Testis (tissue), 3 donors: ENCODE results near the gene GARNL3. TPM values are rescaled to one million over a fixed set of nuclear protein-coding genes. Genes with fewer than 3 reads are reported as not detected.

ENCODE experiments used
- DNase-seq: peaks from one replicate; pipeline ENCODE4 v3.0.0-alpha.2; 2019
- H3K27ac ChIP-seq, 2 donors: fragments of 200-600 bp; sonication (generic); one replicate each; pipeline ENCODE4 v1.5.1; 2019
- H3K27me3 ChIP-seq: fragments of 200-600 bp; sonication (generic); one replicate; pipeline ENCODE4 v1.5.1; 2019
- H3K36me3 ChIP-seq: fragments of 200-600 bp; sonication (generic); one replicate; pipeline ENCODE4 v1.5.1; 2017; ENCODE audit warnings: low read depth; ENCODE audit errors: missing control alignments
- H3K4me1 ChIP-seq: fragments of 200-600 bp; sonication (generic); one replicate; pipeline ENCODE4 v1.5.1; 2019
- H3K4me3 ChIP-seq, 2 donors: fragments of 200-600 bp; sonication (generic); one replicate each; pipeline ENCODE4 v1.5.1; 2017 to 2019
- H3K9me3 ChIP-seq: fragments of 200-600 bp; sonication (generic); one replicate; pipeline ENCODE4 v1.5.1; 2017
- CTCF ChIP-seq, 3 experiments: fragments of 450-650 bp in 2 of 3; fragments of 200-600 bp in 1 of 3; sonication (generic) in 1 of 3; IDR thresholded peaks; one replicate each; pipeline ENCODE4 v1.5.1; 2016 to 2019; ENCODE audit warnings: antibody characterized with exemption in 3 of 3, mild to moderate bottlenecking in 2 of 3, moderate library complexity in 1 of 3
- POLR2A ChIP-seq: fragments of 450-650 bp; IDR thresholded peaks from one replicate; pipeline ENCODE4 v1.6.1; 2017; ENCODE audit warnings: antibody characterized with exemption, mild to moderate bottlenecking, moderate library complexity
- WGBS, 2 donors: methylation state at CpG; one replicate each; pipeline ENCODE4 v1.1.5; 2018; 5-methylcytosine and 5-hydroxymethylcytosine counted together
- intact Hi-C: fragments of 100-400 bp; cut with DNase I; formaldehyde crosslinking; loops from one replicate; pipeline ENCODE4 v1.15.1; 2023; ENCODE audit warnings: low total_unique reads
- polyA plus RNA-seq: library from polyadenylated mRNA; stranded (reverse); fragments of 350-450 nt; fragmentation: Illumina TruSeq; extraction: RNeasy Lipid Tissue Mini Kit (QIAGEN cat#74804); gene quantifications from one replicate; pipeline ENCODE4 v1.2.3, GENCODE V29; 2014; ENCODE audit warnings: low read depth, low replicate concordance; ENCODE audit not compliant: insufficient read depth
- total RNA-seq, 2 donors: library from RNA; depleted of rRNA; stranded (reverse); fragments of >200 nt; gene quantifications; one replicate each; pipeline ENCODE4 v1.2.3, GENCODE V29; 2016

GARNL3 gene
- total and polyA plus RNA-seq, 3 donors from 2014 or later = 12.9 to 42.8 (median 25.9) TPM

GRCh38 chr9:127283135-127283534 is 18.6 kb downstream of the GARNL3 start:
- H3K9me3 ChIP-seq = no peaks in the 10 kb centered on the region
- H3K27me3 ChIP-seq = no peaks in the 10 kb centered on the region
- H3K27ac ChIP-seq = no peak overlapping the region
- H3K4me1 ChIP-seq = no peaks in the 10 kb centered on the region
- no peak for DNase-seq
- WGBS, 2 donors = 88 to 91% methylated on average over 3 of the region's 3 CpGs
- intact Hi-C loops = no loop called here
- no peaks in the 10 kb centered on the region for H3K36me3 ChIP-seq
- no peak overlapping the region for H3K4me3 ChIP-seq
- no peak for TF ChIP-seq POLR2A
- no peak for TF ChIP-seq CTCF (IDR thresholded peaks at IDR 0.05)

- Histone ChIP-seq H3K4me1 (no peaks in the 10 kb centered on the region), H3K9me3 (no peaks in the 10 kb centered on the region), H3K36me3 (no peaks in the 10 kb centered on the region), H3K27me3 (no peaks in the 10 kb centered on the region), H3K27ac (no peak overlapping the region), H3K4me3 (no peak overlapping the region)
- peak; percentile 37 for DNase-seq
- TF ChIP-seq CTCF (IDR thresholded peaks at IDR 0.05) (no peak), POLR2A (no peak)
- WGBS, 2 donors = 31 to 57% methylated on average over 2 of the region's 2 CpGs
- intact Hi-C loops = no loop called here
These were observed 19.4 kb downstream of the GARNL3 start for GRCh38 chr9:127283917-127284497.

- intact Hi-C loops = no loop called here
- TF ChIP-seq CTCF (IDR thresholded peaks at IDR 0.05) (no peak), POLR2A (no peak)
- Histone ChIP-seq H3K27me3 (no peaks in the 10 kb centered on the region), H3K9me3 (no peaks in the 10 kb centered on the region), H3K27ac (no peak overlapping the region), H3K4me1 (no peaks in the 10 kb centered on the region), H3K4me3 (no peak overlapping the region), H3K36me3 (no peaks in the 10 kb centered on the region)
- DNase-seq = no peak
These were observed 21.4 kb downstream of the GARNL3 start for GRCh38 chr9:127285965-127286364.

GRCh38 chr9:127290561-127291065 is 26.0 kb downstream of the GARNL3 start:
- H3K4me1 ChIP-seq = no peaks in the 10 kb centered on the region
- no peak overlapping the region for H3K4me3 ChIP-seq
- no peaks in the 10 kb centered on the region for H3K27me3 ChIP-seq
- intact Hi-C loops = no loop called here
- H3K27ac ChIP-seq = no peak overlapping the region
- WGBS, 2 donors = 70 to 82% methylated on average over 3 of the region's 3 CpGs
- TF ChIP-seq POLR2A = no peak
- no peak for TF ChIP-seq CTCF (IDR thresholded peaks at IDR 0.05)
- no peak for DNase-seq
- H3K9me3 ChIP-seq = no peaks in the 10 kb centered on the region
- H3K36me3 ChIP-seq = no peaks in the 10 kb centered on the region

GRCh38 chr9:127291246-127291778 is 26.7 kb downstream of the GARNL3 start:
- no peaks in the 10 kb centered on the region for H3K4me1 ChIP-seq
- H3K27ac ChIP-seq = no peak overlapping the region
- TF ChIP-seq POLR2A = no peak
- no peak for TF ChIP-seq CTCF (IDR thresholded peaks at IDR 0.05)
- intact Hi-C loops = no loop called here
- WGBS, 2 donors = 86 to 93% methylated on average over 4 of the region's 4 CpGs
- H3K36me3 ChIP-seq = no peaks in the 10 kb centered on the region
- DNase-seq = no peak
- no peak overlapping the region for H3K4me3 ChIP-seq
- H3K27me3 ChIP-seq = no peaks in the 10 kb centered on the region
- H3K9me3 ChIP-seq = no peaks in the 10 kb centered on the region
